ENCODE results near the gene FFAR1.
"Not testable (repeated sequence)": the region's sequence is repeated elsewhere in the genome, so short reads cannot be mapped to it uniquely, and the experiment has no call there.

The FFAR1 gene

GRCh38 chr19:35363001-35363590 lies 15.4 kb downstream of the FFAR1 start:
- DNase-seq: no peak

GRCh38 chr19:35363711-35364425 lies 16.2 kb downstream of the FFAR1 start:
- no peak for DNase-seq

GRCh38 chr19:35365303-35365702 lies 17.6 kb downstream of the FFAR1 start:
- DNase-seq: no peak

GRCh38 chr19:35368378-35368777 lies 20.7 kb downstream of the FFAR1 start:
- DNase-seq: no peak

- DNase-seq: no peak
These were observed 21.8 kb downstream of the FFAR1 start for GRCh38 chr19:35369522-35369921.

- DNase-seq: no peak
These were observed 23.0 kb downstream of the FFAR1 start, which contains the start of gene GPR42 for GRCh38 chr19:35370722-35371121. TSS of gene GPR42 (plus strand) at chr19:35371068. CDS start at chr19:35371360, 292 bp downstream.

GRCh38 chr19:35373492-35373891 lies 25.8 kb downstream of the FFAR1 start:
- no peak for DNase-seq

- DNase-seq: not testable (repeated sequence)
These were observed 26.3 kb downstream of the FFAR1 start for GRCh38 chr19:35374031-35374430.

GRCh38 chr19:35375505-35376307 lies 28.0 kb downstream of the FFAR1 start:
- no peak for DNase-seq

GRCh38 chr19:35377656-35378055 lies 30.0 kb downstream of the FFAR1 start:
- no peak for DNase-seq

- DNase-seq: no peak
These were observed 30.7 kb downstream of the FFAR1 start for GRCh38 chr19:35378356-35378755.

- DNase-seq: not testable (repeated sequence)
These were observed 31.8 kb downstream of the FFAR1 start for GRCh38 chr19:35379545-35379944.

- DNase-seq: no peak
These were observed 32.3 kb downstream of the FFAR1 start for GRCh38 chr19:35379992-35380391.

GRCh38 chr19:35380450-35381124 lies 32.9 kb downstream of the FFAR1 start:
- DNase-seq: no peak

GRCh38 chr19:35381318-35381717 lies 33.6 kb downstream of the FFAR1 start:
- no peak for DNase-seq

GRCh38 chr19:35381926-35382325 lies 34.2 kb downstream of the FFAR1 start:
- DNase-seq: no peak

- DNase-seq: no peak
These were observed 35.8 kb downstream of the FFAR1 start for GRCh38 chr19:35383536-35383935.

GRCh38 chr19:35388277-35389054 lies 40.8 kb downstream of the FFAR1 start:
- DNase-seq: no peak

GRCh38 chr19:35389192-35389861 lies 41.6 kb downstream of the FFAR1 start:
- no peak for DNase-seq

GRCh38 chr19:35392742-35393715 lies 45.3 kb downstream of the FFAR1 start:
- no peak for DNase-seq
